OCI-LY3 (cell line): ENCODE measurements around the gene COL1A2.

ENCODE experiments used
- EZH2phosphoT487 ChIP-seq: fragments of 200-600 bp; shearing (Covaris generic); IDR thresholded peaks from 2 replicates; pipeline ENCODE4 v1.6.1; 2018; ENCODE audit warnings: antibody characterized with exemption, mixed run types, low read depth
- TF ChIP-seq, protein P1 (sequence below): fragments of 200-600, 300-600 bp; sonication (generic); IDR thresholded peaks from 2 replicates; pipeline ENCODE4 v1.5.1; 2014; ENCODE audit warnings: antibody characterized with exemption, low read length, low read depth

DNA sequence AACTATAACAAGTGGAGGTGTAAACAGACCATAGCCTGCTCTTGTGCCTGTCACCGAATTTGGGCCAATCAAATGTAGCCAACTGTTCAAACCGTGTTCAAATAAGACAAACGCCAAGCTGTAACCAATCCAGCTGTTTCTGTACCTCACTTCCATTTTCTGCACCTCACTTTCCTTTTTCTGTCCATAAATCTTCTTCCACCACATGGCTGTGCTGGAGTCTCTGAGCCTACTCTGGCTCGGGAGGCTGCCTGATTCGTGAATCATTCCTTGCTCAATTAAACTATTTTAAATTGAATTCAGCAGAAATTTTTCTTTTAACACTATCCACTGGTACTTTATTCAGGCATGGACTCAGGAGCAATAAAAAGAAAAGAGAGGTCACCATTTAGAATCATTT lies 29.9 kb upstream of the COL1A2 start:
- TF ChIP-seq, protein P1, sequence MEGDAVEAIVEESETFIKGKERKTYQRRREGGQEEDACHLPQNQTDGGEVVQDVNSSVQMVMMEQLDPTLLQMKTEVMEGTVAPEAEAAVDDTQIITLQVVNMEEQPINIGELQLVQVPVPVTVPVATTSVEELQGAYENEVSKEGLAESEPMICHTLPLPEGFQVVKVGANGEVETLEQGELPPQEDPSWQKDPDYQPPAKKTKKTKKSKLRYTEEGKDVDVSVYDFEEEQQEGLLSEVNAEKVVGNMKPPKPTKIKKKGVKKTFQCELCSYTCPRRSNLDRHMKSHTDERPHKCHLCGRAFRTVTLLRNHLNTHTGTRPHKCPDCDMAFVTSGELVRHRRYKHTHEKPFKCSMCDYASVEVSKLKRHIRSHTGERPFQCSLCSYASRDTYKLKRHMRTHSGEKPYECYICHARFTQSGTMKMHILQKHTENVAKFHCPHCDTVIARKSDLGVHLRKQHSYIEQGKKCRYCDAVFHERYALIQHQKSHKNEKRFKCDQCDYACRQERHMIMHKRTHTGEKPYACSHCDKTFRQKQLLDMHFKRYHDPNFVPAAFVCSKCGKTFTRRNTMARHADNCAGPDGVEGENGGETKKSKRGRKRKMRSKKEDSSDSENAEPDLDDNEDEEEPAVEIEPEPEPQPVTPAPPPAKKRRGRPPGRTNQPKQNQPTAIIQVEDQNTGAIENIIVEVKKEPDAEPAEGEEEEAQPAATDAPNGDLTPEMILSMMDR, result no peak
- TF ChIP-seq EZH2phosphoT487, result no peak
